H1 (cell line): ENCODE results near the gene TNRC6B. TPM values are rescaled to one million over a fixed set of nuclear protein-coding genes. Genes with fewer than 3 reads are reported as not detected.

Experiments used
- CHD1 ChIP-seq: IDR thresholded peaks from 2 replicates; pipeline ENCODE4 v1.6.1; 2012; ENCODE audit warnings: low read depth, low read length, improper control_type of control experiment
- CHD7 ChIP-seq: fragments of 300-600 bp; sonication (generic); IDR thresholded peaks from 2 replicates; pipeline ENCODE4 v1.7.1; 2012; ENCODE audit warnings: low read length, moderate library complexity, mild to moderate bottlenecking, inconsistent platforms; ENCODE audit not compliant: insufficient replicate concordance
- HDAC2 ChIP-seq, 2 experiments: fragments of 300-600 bp in 1 of 2; sonication (generic) in 1 of 2; IDR thresholded peaks; 2 replicates each; pipeline ENCODE4 v1.6.1; 2011 to 2012; ENCODE audit warnings: low read depth in 2 of 2, low read length in 2 of 2, mild to moderate bottlenecking in 2 of 2, moderate library complexity in 2 of 2, borderline replicate concordance in 1 of 2, inconsistent platforms in 1 of 2
- SRF ChIP-seq: IDR thresholded peaks from 2 replicates; pipeline ENCODE4 v1.6.1; 2011; ENCODE audit warnings: mild to moderate bottlenecking, low read depth, low read length, moderate library complexity
- TBP ChIP-seq: IDR thresholded peaks from 2 replicates; pipeline ENCODE4 v1.6.1; 2011; ENCODE audit warnings: low read depth, low read length, improper control_type of control experiment
- polyA plus RNA-seq, 7 experiments: library from polyadenylated mRNA; depleted of rRNA in 3 of 7; stranded (reverse) in 5 of 7; unstranded in 2 of 7; fragments of >200 nt in 5 of 7; fragments of 200-250 nt in 2 of 7; gene quantifications; 1 replicate in 5 of 7; 2 replicates in 1 of 7; 4 replicates in 1 of 7; pipeline versions ENCODE4 v1.2.1 to v1.2.3, GENCODE V29; 2011 to 2013; ENCODE audit warnings: missing spikeins in 2 of 7, mixed read lengths in 2 of 7
- total RNA-seq: library from RNA; stranded (reverse); fragmentation: NEBNext Ultra II Directional; extraction: Animal tissue kit (Norgen Biotek cat#: 25700); gene quantifications from 2 replicates; pipeline ENCODE4 v1.2.1, GENCODE V29; 2021

Gene TNRC6B
- total and polyA plus RNA-seq, 2 of the 8 experiments (the other 6 are each of a cell fraction or from before 2014, with no cell fraction given), result 12.5 to 48.9 TPM

DNA sequence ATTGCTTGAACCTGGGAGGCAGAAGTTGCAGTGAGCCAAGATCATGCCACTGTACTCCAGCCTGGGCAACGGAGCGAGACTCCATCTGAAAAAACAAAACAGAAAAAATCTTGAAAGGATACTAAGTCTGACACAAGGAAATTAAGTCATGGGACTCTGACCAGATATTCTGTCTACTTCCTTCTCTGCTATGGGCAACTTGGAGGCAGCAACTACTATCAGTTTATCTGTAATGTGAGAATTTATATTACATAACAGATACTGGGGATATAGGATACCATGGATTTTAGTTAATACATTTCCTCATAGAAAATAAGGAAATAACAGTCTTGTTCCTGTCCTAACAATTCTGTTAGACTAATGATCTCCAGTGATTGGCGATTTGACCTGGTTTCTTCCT is 191.1 kb downstream of the TNRC6B start (continued):
- TF ChIP-seq CHD7 (no peak), CHD1 (no peak), TBP (no peak), SRF (no peak), HDAC2 (IDR thresholded peaks at IDR 0.05; ENCODE audit: borderline replicate concordance in 1 of 2, low read depth in 2 of 2, low read length in 2 of 2) (no peak)
